Adrenal gland (tissue), 5 donors: ENCODE data around the gene AXIN2.

Source experiments
- CTCF ChIP-seq, 6 experiments: fragments of 450-650 bp in 4 of 6; fragments of 200-600 bp in 2 of 6; sonication (generic) in 1 of 6; IDR thresholded peaks; 1 replicate in 5 of 6; 2 replicates in 1 of 6; pipeline versions ENCODE4 v1.5.1 to v1.8.0; 2016 to 2021; ENCODE audit warnings: antibody characterized with exemption in 6 of 6, mild to moderate bottlenecking in 2 of 6, moderate library complexity in 1 of 6
- POLR2A ChIP-seq, 2 donors: fragments of 450-650 bp; IDR thresholded peaks; one replicate each; pipeline ENCODE4 v1.6.1; 2017; ENCODE audit warnings: antibody characterized with exemption in 2 of 2, mild to moderate bottlenecking in 2 of 2, moderate library complexity in 1 of 2
- donor health status: DM: no; HTN: no; CAD: no.

GRCh38 chr17:65518256-65518655, 43.2 kb downstream of the AXIN2 start:
- TF ChIP-seq CTCF (IDR thresholded peaks at IDR 0.05): no peak
- no peak for TF ChIP-seq POLR2A (IDR thresholded peaks at IDR 0.05)
